HG02938 (cell line): ENCODE results near the gene DDX39B.
"Not testable (repeated sequence)": the region's sequence is repeated elsewhere in the genome, so short reads cannot be mapped to it uniquely, and the experiment has no call there.

Experiments
- ATAC-seq: cut with Tn5 transposase; IDR thresholded peaks from one replicate; pipeline ENCODE4 v1.9.1; 2021; ENCODE audit warnings: mild to moderate bottlenecking, moderate library complexity; ENCODE audit not compliant: unreplicated experiment

Gene DDX39B

DNA sequence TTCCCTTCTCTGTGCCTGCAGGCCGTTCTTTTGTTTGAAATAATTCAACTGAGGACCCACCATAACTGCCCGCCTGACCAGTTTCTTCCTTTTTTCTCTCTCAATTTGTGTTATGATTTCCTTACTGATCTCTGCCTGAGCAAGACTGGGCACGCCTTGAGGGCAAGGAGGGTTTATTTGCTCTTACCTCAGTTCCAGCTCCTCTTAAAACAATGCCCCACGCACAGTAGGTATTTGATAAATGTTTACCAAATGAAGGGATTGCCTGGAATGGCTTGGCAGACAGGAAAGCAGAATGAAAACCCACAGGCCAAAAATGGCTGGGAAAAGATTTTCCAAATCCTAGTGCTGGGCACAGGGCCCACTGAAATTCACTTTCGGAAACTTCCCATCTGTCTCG is 54.1 kb downstream of the DDX39B start:
- not testable (repeated sequence) for ATAC-seq

DNA sequence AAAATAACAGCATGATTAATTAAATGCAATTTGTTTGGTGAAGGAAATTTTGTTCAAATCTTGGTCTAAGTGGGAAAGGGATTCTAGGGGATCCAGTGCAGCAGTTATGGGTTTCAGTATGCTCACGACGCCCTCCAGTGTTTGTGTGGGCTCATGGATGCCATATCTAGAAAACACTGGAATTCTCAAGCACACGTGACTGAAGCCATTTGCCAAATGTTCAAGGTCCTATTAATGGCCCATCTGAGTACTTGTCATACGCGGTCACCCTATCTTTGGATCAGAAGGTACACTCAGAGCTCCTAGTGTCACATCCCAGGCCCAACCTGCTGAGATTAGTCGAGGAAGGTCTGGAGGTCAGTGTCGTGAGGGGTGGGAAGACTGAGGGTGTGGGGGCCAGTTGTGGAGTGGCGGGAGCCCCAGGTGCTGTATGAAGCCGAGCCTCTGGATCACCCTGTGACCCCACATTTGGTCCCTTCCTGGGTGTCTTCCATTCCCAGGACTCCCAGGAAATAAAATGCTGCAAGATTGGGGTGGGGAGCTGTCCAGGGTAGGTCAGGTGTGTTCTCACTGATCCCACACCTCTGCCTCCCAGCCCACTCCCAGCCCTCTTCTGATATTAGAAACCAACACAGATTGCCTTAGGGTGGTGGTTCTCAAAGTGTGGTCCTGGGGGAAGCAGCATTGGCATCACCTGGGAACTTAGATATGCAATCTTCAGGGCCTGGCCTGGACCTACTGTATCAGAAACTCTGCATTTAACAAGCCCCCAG is 55.6 kb downstream of the DDX39B start:
- ATAC-seq, result not testable (repeated sequence)

DNA sequence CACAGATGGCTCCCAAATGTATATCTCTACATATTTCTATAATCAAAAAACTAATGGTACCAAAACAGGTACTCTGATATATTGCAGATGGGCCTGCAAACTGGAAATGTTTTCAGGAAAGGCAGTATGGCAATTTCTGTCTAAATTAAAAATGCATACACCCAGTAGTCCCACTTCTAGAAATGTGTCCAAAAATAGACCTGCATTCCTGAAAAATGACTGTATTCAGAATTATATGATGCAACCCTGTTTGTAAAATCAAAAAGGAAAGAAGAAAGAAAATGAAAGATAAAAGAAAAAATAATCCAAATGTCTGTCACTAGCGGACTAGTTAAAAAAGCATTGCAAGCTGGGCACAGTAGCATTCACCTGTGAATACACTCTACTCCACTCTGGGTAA is 56.7 kb downstream of the DDX39B start:
- ATAC-seq, result no peak

DNA sequence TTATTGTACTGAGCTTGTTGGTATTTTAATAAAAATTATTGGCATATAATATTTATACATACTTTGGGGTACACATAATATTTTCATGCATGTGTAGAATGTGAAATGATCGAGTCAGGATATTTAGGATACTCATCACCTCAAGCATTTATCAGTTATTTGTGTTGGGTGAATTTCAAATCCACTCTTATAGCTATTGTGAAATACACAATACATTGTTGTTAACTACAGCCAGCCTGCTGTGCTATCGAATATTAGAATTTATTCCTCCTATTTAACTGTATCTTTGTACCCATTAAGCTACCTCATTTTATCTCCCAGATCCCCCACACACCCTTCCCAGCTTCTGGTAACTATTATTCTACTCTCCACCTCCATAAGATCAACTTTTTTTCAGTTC is 58.4 kb downstream of the DDX39B start:
- ATAC-seq, result no peak

DNA sequence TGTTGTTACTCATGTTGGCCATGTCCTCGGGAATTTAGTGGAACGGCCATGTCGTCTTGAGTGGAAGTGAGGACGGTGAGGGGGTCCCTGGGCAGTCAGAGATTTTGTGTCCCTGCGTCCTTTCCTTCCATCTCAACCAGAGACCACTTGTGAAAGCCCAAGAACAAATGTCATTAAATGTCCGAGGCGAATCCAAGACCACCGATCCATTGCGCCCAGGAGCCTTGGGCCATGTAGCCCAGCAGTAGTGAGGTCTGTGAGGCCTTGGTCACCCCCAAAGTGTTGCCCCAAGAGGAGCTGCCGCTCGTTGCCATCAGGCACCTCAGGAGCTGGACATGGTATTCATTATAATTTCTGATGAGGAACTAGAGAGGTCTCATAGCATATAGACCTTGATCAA is 61.2 kb downstream of the DDX39B start:
- no peak for ATAC-seq
